Activated CD8-positive, alpha-beta T cell treated with anti-CD3 and anti-CD28 coated beads for 36 hours (primary cell): ENCODE measurements around the gene OR7C1. TPM values are rescaled to one million over a fixed set of nuclear protein-coding genes. Genes with fewer than 3 reads are reported as not detected.
A peak's percentile ranks its signal among the peaks of the same experiment; 100 is the strongest.

Experiments used
- ATAC-seq: fragments of 200-7000 bp; cut with Tn5 transposase; one replicate; pipeline ENCODE4 v1.10.0; 2021; ENCODE audit warnings: mild to moderate bottlenecking, moderate library complexity
- CTCF ChIA-PET: fragments of 350-600 bp; sonication (Branson Sonifier 250); formaldehyde crosslinking; loops from one replicate; lab custom pipeline; 2021; ENCODE audit warnings: antibody characterized with exemption; lab: Charles Lee
- POLR2A ChIA-PET: fragments of 350-600 bp; sonication (Branson Sonifier 250); formaldehyde crosslinking; loops from one replicate; lab custom pipeline; 2021; ENCODE audit warnings: antibody characterized with exemption; lab: Charles Lee
- DNase-seq: peaks from one replicate; pipeline ENCODE4 v3.0.0-alpha.2; 2020
- H3K27ac Mint-ChIP-seq: one replicate; pipeline ENCODE4 v1.8.0; 2021; ENCODE audit warnings: mild to moderate bottlenecking, mixed read lengths
- H3K27me3 Mint-ChIP-seq: one replicate; pipeline ENCODE4 v1.8.0; 2021; ENCODE audit warnings: mixed read lengths
- H3K36me3 Mint-ChIP-seq: one replicate; pipeline ENCODE4 v1.8.0; 2021; ENCODE audit warnings: low read depth, mixed read lengths
- H3K4me1 Mint-ChIP-seq: one replicate; pipeline ENCODE4 v1.8.0; 2021; ENCODE audit warnings: low read depth, mixed read lengths
- H3K4me3 Mint-ChIP-seq: one replicate; pipeline ENCODE4 v1.8.0; 2021; ENCODE audit warnings: mild to moderate bottlenecking, moderate library complexity, mixed read lengths
- H3K9me3 Mint-ChIP-seq: one replicate; pipeline ENCODE4 v1.8.0; 2021; ENCODE audit warnings: mixed read lengths
- intact Hi-C: fragments of 100-400 bp; cut with micrococcal nuclease; formaldehyde crosslinking; loops from one replicate; pipeline ENCODE4 v1.10.0; 2022
- total RNA-seq, 2 experiments: library from RNA; stranded (reverse); gene quantifications; one replicate each; pipeline ENCODE4 v1.2.3, GENCODE V29; 2021
- TF ChIP-seq, protein P1 (sequence below): fragments of 200-600 bp; IDR thresholded peaks from one replicate; pipeline ENCODE4 v1.8.0; 2022; ENCODE audit warnings: antibody characterized with exemption, mild to moderate bottlenecking

The OR7C1 gene
- not detected for total RNA-seq

DNA sequence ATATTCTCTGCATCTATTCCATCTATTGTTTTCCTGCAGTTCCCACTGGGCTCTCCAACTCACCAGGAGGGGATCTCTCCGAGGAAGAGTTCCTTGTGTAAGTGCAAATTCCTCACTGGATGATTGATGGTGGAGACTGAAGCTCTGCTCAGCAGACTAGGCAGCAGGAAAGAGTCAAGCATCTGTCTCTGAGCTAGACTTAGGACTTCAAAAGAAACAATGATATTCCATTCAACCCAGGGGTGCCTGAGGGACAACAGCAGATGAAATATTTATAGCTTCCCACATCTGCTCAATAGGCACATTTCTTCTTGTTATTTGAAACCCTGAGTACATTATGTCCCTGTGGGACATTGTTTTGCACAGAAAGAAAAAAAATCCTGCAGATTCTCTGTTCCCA, at the start of gene OR7C1, which contains the start of gene OR7A5:
TSS of gene OR7C1 (minus strand) at position 175 of the 400 bp plus-strand sequence. CDS start 35,049 bp downstream, outside the sequence.
TSS of gene OR7A5 (minus strand) at position 175 of the 400 bp plus-strand sequence. CDS start 6,944 bp downstream, outside the sequence.
- Mint-ChIP-seq H3K27ac (no peak within 1 kb of the TSS), H3K4me1 (no peaks in the 10 kb centered on the region), H3K27me3 (peaks cover 5% of the 10 kb centered on the region), H3K36me3 (no peaks in the 10 kb centered on the region), H3K4me3 (no peak within 1 kb of the TSS), H3K9me3 (no peaks in the 10 kb centered on the region)
- DNase-seq = no peak
- CTCF ChIA-PET = no interaction called here
- POLR2A ChIA-PET = no interaction called here
- intact Hi-C loops = no loop called here
- TF ChIP-seq, protein P1, sequence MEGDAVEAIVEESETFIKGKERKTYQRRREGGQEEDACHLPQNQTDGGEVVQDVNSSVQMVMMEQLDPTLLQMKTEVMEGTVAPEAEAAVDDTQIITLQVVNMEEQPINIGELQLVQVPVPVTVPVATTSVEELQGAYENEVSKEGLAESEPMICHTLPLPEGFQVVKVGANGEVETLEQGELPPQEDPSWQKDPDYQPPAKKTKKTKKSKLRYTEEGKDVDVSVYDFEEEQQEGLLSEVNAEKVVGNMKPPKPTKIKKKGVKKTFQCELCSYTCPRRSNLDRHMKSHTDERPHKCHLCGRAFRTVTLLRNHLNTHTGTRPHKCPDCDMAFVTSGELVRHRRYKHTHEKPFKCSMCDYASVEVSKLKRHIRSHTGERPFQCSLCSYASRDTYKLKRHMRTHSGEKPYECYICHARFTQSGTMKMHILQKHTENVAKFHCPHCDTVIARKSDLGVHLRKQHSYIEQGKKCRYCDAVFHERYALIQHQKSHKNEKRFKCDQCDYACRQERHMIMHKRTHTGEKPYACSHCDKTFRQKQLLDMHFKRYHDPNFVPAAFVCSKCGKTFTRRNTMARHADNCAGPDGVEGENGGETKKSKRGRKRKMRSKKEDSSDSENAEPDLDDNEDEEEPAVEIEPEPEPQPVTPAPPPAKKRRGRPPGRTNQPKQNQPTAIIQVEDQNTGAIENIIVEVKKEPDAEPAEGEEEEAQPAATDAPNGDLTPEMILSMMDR = no peak
- no peak for ATAC-seq

DNA sequence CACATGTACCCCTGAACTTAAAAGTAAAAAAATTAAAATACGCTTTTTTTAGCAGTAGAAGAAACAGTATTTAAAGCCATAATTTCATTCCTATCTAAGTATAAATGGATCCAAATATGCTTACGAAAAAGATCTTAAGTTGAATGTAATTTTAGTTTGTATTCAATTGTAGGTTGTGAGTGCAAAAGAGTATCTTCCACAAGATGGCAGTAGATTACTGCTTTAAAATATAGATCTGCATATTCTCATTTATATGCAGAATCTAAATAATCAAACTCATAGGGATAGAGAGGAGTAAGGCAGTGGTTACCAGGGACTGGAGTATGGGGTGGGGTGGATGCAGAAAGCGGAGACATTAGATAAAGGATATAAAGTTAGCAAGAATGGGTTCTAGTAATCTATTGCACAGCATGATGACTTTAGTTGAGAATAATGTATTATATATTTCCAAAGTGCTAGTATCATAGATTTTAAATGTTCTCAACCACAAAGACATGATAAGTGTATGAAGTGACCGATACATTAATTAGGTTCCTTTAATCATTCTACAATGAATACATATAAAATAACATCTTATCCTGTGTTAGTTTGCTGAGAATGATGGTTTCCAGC, 36.7 kb upstream of the OR7C1 start:
- no peaks in the 10 kb centered on the region for H3K36me3 Mint-ChIP-seq
- TF ChIP-seq, protein P1 = peak; percentile 49
- H3K27me3 Mint-ChIP-seq = peaks cover 33% of the 10 kb centered on the region
- no peaks in the 10 kb centered on the region for H3K4me1 Mint-ChIP-seq
- intact Hi-C loops = no loop called here
- no peaks in the 10 kb centered on the region for H3K9me3 Mint-ChIP-seq
- no peak overlapping the region for H3K27ac Mint-ChIP-seq
- ATAC-seq = no peak
- CTCF ChIA-PET = no interaction called here
- DNase-seq = no peak
- POLR2A ChIA-PET = no interaction called here
- H3K4me3 Mint-ChIP-seq = no peak overlapping the region

DNA sequence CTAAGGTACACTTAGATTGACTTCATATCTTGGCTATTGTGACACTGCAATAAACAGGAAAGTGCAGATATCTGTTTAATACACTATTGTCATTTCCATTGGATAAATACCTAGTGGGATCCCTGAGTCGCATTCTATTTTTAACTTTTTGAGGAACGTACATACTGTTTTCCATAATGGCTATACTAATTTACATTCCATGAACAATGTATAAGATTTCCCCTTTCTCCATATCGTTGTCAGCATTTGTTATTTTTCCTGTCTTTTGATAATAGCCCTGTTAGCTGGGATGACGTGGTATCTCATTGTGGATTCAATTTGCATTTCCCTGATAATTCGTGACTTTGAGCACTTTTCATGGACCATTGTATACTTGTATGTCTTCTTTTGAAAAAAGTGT, 33.5 kb upstream of the OR7C1 start:
- H3K36me3 Mint-ChIP-seq = no peaks in the 10 kb centered on the region
- intact Hi-C loops = no loop called here
- no peak overlapping the region for H3K27ac Mint-ChIP-seq
- ATAC-seq (no peak), DNase-seq (no peak)
- no peaks in the 10 kb centered on the region for H3K9me3 Mint-ChIP-seq
- no peak overlapping the region for H3K4me3 Mint-ChIP-seq
- H3K4me1 Mint-ChIP-seq = no peaks in the 10 kb centered on the region
- POLR2A ChIA-PET = no interaction called here
- CTCF ChIA-PET = interaction anchor here (1.4 kb wide), 2 partner anchors 82 to 312 kb away, joined by 3 to 4 read pairs; no protein-coding TSS in a partner anchor
- TF ChIP-seq, protein P1 = no peak
- H3K27me3 Mint-ChIP-seq = peaks cover 32% of the 10 kb centered on the region

DNA sequence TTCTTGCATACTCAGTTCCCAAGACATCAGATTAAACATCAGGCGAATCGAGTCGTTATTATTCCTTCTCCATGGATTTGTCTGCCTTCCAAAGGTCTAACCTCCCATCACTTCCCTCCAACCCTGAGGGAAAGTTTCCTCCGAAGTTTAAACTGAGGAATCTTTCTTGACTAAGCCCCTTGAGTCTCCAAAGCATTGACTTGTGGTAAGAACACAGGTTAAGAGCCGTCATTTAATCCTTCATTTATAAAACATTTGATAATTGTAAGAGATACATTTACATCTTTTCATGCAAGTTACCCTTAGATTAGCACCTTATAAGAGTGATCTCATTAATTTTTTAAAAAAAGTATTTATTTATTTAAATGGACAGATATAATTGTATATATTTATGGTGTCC, 13.8 kb upstream of the OR7C1 start, which contains the start of gene OR7A10:
TSS of gene OR7A10 (minus strand) at position 101 of the 400 bp plus-strand sequence. CDS start 7,045 bp downstream, outside the sequence.
- H3K9me3 Mint-ChIP-seq = no peaks in the 10 kb centered on the region
- POLR2A ChIA-PET = no interaction called here
- H3K27me3 Mint-ChIP-seq = peaks cover 24% of the 10 kb centered on the region
- no peaks in the 10 kb centered on the region for H3K36me3 Mint-ChIP-seq
- intact Hi-C loops = no loop called here
- H3K27ac Mint-ChIP-seq = no peak within 1 kb of the TSS
- no peaks in the 10 kb centered on the region for H3K4me1 Mint-ChIP-seq
- DNase-seq (no peak), ATAC-seq (no peak)
- H3K4me3 Mint-ChIP-seq = no peak within 1 kb of the TSS
- CTCF ChIA-PET = no interaction called here
- TF ChIP-seq, protein P1 = no peak

DNA sequence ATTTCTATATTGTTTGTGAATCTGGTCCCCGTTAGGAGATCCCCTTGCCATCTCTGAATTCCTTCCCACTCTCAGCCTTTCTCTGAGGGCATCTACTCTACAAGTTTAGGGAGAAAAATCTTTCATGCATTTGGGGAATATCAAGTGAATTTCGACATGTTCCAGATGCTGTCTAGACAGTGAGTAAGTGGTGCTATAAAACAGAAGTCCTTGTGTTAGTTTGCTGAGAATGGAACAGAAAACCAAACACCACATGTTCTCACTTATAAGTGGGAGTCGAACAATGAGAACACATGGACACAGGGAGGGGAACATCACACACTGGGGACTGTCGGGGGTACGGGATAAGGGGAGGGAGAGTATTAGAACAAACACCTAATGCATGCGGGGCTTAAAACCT, 8.6 kb upstream of the OR7C1 start:
- Mint-ChIP-seq H3K4me3 (no peak overlapping the region), H3K27me3 (peaks cover 11% of the 10 kb centered on the region), H3K9me3 (no peaks in the 10 kb centered on the region), H3K4me1 (no peaks in the 10 kb centered on the region), H3K27ac (no peak overlapping the region), H3K36me3 (no peaks in the 10 kb centered on the region)
- TF ChIP-seq, protein P1 = no peak
- ChIA-PET CTCF (no interaction called here), POLR2A (no interaction called here)
- DNase-seq (no peak), ATAC-seq (no peak)
- intact Hi-C loops = no loop called here
